GM19035 (cell line): ENCODE results near the gene SDF2.

Experiments used
- ATAC-seq: cut with Tn5 transposase; IDR thresholded peaks from one replicate; pipeline ENCODE4 v1.9.1; 2021; ENCODE audit not compliant: unreplicated experiment

SDF2 gene

GRCh38 chr17:28661635-28662526, at the start of gene SDF2, which contains the start of gene SUPT6H:
Gene SDF2 (minus strand): TSS chr17:28661906. CDS start chr17:28661876, 30 bp downstream.
Gene SUPT6H (plus strand): TSS chr17:28662205. CDS start chr17:28673402, 11,197 bp downstream.
- ATAC-seq: peak; percentile 90

- ATAC-seq: peak; percentile 77
These were observed 49.4 kb upstream of the SDF2 start for GRCh38 chr17:28710861-28711722.

DNA sequence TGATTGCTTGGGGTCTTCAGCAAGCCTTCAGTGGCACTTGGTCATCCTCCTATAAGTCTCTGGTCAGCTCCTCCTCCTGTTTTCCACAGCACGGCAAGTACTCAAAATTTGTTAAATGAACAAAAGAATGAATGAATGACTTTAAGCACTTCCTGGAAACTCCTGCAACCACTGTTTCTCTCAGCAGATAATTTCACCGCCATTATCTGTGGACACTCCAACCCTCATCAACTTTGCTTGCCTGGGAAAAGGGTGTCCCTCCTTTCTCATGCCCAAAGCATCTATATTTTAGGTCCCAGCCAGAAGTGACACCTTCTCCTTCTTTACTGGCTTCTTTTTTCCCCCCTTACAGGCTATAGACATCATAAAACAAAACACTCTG, 45.6 kb upstream of the SDF2 start:
- no peak for ATAC-seq

DNA sequence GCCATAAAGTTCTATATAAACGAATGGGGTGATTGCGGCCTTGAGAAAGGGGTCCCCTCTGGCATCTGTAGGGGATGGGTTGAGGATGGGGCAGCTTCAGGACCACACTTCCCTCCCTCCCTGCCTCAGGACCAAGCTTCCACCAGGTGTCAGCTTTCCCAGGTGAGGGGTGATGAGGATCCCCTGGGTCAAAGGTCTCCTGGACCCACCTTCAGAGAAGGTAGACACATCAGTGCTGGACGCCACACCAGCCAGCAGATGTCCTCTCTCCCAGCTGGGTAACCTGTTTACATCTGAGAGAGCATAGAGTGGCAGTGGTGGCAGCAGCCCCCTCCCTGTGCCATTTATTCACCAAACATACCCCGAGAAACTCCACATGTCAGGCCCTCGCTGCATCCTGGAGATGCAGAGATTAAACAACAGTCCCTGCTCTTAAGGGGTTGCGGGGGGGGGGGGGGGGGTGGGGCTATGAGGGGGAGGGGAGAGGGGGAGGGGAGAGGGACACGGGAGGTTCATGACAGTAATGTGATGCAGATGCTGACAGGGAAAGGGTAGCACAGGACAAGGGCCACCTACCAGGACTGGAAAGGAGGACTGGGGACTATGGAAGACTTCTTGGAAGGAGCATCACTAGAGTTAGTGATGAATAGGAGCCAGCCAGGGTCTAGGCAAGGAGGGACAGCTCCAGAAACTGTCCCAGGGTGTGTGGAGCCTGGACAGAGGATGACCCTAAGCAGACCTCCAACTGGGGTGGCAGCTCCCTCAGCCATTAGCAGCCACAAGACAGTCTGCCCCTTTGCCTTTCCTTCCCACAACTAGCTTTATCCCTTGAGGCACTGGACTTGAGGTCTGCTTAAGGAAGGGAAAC, 45.0 kb upstream of the SDF2 start:
- no peak for ATAC-seq

DNA sequence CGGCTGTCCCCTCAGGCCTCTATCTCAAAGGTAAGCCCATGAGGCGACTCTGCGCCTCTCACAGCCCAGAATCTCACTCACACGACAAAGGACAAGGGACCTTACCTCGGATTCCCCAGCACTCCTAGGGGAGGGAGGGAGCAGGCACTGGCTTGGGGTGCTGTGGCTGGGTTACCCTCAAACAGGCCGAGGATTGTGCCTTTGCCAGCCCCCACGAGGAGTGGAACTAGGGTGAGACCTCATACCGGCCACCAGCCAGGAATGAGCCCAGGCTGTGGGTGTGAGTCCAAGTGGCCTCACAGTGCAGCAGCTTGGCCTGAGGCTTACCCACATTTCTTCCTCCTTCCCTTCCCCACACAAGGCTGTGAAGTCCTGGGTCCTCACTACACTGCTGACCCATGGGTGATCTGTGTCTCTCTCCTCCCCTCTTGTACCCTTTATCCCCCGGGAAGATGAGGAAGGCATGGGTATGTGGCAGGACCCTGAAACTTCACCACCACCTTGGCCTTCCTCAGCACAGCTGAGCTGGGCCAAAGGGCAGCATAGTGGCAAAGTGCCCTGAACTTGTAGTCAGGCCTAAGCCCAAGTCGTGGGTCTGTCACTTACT, 44.1 kb upstream of the SDF2 start:
- no peak for ATAC-seq

DNA sequence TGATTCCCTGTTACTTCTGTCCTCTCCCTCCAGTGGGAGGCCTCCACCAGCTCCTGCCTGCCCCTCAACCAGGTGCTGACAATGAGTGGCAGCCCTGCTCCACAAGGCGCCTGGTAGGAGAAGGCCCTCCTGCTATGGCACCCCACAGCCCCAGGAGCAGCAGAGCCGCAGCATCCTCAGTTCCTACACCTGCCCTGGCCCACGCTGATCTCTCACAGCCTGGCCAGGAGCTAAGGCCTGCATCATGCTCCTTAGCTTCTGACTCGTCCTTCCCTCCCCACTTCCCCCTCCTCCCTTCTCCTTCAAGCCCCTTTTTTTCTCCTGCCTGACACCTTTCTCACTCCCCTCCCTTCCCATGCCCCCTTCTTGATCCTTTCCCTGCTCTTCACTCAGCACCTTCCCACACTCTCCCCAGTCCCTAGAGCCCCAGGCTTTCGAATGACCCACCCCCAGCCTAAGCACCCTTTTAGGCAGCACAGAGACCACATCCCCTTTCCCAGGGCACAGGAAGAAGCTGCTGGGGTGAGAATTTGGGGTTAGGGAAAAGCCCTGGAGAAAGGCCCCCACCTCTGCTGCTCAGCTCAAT, 43.5 kb upstream of the SDF2 start:
- no peak for ATAC-seq

DNA sequence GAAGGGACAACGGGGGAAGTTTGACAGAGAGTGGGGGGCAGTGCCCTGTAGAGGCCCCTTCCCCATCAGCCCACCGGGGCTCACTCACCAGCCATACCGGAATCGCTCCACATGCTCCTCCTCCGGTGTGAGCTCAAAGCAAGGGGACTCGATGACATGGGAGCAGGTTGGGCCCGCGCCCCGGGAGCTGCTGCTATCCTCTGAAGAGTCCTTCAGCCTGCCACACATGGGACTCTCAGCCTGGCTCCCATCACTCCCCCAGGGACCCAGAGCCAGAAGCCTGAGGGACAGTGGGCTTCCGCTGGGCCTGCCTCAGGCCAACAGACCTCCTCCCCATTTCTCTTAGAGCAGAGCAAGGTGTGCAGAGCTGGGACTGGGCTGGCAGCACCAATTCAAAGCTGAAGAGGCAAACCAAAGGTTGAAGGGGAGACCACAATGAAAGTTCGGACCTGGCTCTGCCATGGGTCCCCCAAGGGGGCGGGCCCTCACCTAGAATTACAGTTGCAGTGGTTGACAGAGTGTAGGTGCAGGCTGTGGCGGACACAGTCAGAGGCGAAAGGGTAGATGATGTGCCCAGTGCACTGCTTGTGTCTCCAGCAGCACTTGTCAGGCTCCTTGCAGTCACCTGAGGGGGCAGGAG, 42.6 kb upstream of the SDF2 start:
- no peak for ATAC-seq

DNA sequence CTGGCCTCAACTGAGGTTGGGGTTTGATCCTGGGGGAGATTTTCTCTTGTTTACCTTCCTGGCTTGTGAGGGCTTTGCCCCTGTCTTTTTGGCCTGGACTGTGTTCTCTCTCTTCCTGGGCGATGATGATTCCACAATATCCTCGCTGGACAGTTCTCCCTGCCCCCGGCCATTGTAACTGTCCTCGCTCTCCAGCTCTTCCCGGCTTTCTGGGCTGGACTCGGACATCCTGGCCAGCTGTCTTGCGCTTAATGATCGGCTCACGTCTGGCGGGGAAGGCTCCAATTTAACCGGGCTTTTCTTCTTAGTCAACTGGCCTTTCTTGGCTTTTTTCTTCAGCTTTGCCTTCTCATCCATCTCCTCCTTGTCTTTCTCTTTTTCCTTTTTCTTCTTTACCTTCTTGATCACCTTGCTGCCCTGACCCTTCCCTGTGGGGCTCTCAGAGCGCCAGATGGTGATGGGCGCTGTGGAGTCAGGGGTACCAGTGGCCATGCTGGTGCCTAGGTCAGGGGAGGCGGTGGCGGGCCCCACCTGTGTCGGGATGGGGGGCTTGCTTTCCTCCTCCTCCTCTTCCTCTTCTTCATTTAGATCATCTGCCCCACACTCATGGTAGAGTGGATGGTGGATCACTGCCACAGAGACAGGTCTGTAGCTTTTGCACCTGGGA, 42.0 kb upstream of the SDF2 start:
- ATAC-seq: no peak

DNA sequence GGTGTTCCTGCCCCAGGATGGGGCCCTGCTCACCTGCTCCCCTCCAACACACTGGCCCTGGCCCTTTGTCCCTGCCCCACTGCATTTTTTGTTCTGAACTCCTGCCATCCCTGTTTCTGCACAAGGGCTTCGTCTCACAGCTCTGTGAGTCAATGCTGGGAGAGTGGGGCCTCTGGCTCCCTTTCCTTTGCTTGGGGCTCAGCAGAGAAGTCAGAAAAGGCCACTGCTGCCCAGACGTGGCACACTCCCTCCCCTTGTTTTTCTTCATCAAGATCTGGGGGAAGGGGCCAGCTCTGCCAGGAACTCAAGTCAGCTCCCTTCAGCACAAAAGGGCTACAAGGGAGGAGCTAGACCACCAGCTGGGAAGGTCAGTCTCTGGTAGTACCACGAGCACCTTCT, 41.0 kb upstream of the SDF2 start:
- ATAC-seq: no peak

DNA sequence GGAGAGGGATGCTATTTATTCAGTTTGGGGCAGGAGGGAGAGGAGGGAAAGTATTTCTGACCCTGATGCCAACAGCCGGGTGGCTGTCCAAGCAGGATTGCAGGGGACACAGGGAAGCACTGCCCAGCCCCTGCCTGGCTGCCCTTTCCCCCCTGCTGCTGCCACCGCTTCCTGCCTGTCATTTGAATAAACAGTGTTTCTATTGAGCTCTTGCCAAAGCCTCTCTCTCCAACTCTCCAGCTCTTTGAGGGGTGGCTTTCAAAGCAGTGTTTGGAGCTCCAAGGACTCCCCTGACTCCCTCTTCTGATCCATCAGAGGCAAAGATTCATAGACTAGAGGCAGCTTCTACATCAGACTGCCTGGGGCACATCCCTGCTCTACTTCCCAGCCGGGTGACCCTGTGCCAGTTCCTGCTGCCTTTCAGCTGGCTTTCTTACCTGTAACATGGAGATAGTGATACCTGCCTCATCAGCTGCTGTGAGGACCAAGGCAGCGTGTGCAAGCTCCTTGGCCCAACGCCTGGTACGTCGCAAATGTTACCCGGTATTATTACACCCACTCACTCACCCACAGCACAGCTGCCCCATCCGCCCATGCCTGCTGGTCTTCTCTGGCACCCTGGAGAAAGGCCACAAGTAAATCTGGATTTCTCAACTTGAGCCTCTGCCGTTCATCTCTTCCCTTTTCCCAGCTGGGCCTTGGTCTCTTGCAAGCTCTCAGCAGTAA, 40.5 kb upstream of the SDF2 start:
- ATAC-seq: no peak

- ATAC-seq: no peak
These were observed 39.3 kb upstream of the SDF2 start for GRCh38 chr17:28700830-28701492.

GRCh38 chr17:28700278-28700677, 38.6 kb upstream of the SDF2 start:
- no peak for ATAC-seq

DNA sequence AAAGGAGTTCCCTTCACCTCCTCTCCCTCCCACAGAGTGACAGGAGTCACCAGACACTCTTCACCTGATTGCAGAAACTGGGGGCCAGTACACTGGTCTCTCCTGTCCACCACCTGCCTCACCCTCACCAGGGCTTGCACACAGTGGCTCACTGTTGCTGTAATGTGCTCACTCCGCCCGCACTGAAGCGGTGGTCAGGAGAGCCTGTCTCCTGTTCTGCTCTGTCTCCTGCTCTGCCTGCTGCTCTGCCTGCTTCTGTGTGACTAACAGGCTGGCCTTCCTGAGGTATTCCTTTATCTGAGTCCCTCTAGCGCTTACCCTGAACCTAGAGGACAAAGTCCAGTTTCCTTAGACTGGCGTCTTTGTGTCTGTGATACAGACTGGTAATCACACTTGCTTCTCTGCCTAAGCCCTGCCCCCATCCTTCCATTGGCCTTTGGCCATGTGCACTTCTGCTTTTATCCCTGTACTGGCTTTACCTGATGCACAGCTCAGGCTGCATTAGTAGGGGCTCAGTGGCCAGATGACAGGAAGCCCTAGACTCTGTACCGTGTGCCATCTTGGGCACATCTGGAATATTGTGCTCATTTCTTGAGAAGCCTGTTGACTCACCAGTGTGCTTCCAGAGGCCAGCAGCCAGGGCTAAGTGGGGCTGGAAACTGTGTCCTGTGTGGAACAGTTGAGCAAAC, 36.7 kb upstream of the SDF2 start:
- ATAC-seq: no peak

- no peak for ATAC-seq
These were observed 32.2 kb upstream of the SDF2 start for GRCh38 chr17:28693869-28694268.

DNA sequence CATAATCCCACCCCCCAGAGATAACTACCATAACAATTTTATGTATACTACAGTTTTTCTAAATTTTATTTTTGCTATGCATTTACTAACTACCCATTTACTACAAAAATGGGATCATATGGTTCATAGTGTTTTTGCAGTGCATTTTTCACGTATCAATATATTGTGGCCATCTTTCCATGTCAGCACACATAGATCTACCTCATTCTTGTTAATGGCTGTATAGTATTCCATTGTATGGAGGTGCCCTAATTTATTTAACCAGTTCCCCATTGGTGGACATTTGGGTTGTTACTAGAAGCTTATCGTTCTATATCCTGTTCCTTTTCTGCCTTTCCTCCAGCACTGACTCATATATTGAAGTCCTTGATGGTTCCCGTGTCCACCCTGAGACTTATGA, 27.3 kb upstream of the SDF2 start:
- no peak for ATAC-seq

DNA sequence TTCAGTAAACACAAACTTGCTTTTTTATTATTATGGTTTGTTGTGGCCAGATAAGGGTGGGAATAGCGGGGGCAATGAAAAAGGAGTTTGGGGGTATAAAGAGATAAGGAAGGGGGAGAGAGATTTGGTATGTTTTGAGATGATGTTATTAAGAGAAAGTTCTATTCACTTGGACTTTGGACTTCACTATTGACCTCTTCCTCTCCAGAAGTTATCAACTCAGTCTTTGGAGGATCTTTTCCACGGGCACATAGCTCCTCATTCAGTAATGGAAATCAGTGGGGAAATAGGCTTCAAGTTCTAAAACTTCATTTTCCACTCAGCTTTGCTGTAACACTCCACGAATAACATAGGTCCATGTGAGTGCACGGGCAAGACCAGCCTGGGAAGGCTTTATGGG, 26.8 kb upstream of the SDF2 start:
- no peak for ATAC-seq

GRCh38 chr17:28686296-28686695, 24.6 kb upstream of the SDF2 start:
- no peak for ATAC-seq
